Esophagus muscularis mucosa (tissue), 4 donors: ENCODE results near the gene GALNT2.

Source experiments
- EP300 ChIP-seq: sonication (generic); formaldehyde crosslinking; IDR thresholded peaks from one replicate; pipeline ENCODE4 v1.6.1; 2017; ENCODE audit warnings: antibody characterized with exemption
- POLR2A ChIP-seq: fragments of 450-650 bp; IDR thresholded peaks from one replicate; pipeline ENCODE4 v1.6.1; 2017; ENCODE audit warnings: antibody characterized with exemption, moderate library complexity, mild to moderate bottlenecking, low read depth
- POLR2AphosphoS5 ChIP-seq, 2 donors: sonication (generic); formaldehyde crosslinking; IDR thresholded peaks; one replicate each; pipeline ENCODE4 v1.6.1; 2017; ENCODE audit warnings: antibody characterized with exemption in 2 of 2
- TF ChIP-seq, protein P1 (sequence below), 3 experiments: fragments of 200-600 bp in 2 of 3; fragments of 450-650 bp in 1 of 3; sonication (generic) in 2 of 3; IDR thresholded peaks; one replicate each; pipeline ENCODE4 v1.5.1; 2017 to 2019; ENCODE audit warnings: antibody characterized with exemption in 3 of 3, mild to moderate bottlenecking in 2 of 3, moderate library complexity in 1 of 3

DNA sequence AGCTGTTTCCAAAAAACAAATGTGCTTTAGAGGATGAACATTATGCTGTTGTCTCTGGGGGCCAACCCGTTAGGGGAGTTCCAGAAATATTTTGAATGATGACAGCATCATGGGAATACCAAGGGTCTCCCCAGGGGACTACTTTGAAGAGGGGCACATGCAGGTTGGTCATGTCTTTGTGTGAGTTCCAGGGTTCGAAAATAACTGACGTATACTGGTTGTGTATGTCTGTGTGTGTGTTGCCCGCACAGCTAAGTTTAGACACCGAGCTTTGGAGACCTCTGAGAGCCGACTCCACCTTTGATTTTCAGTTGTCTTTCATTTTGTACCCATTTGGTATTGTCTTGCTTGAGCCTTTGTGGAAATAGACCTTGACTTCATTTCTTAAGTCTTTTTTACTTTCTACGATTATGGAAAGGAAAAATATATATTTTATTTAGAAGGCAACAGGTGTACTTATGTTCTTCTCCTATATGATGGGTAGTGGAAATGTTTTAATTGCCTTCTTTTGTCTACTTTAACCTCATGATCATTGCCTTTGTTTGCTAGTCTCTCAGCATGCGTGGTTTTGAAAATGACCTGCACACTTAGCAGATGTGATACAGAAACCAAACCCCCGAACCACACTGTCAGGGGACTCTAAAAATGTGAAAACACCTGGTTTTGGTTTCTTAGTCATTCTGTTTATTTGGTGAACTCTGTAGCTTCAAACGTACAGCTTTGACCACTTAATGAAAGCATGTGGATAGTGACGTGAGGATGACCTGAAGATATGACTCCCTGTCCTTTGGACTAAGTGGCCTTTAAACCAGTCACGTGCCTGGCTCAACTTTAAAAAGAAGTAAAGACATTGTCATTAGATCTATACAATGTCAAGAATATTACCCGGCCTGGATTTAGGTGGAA is 56.5 kb downstream of the GALNT2 start:
- TF ChIP-seq EP300 = no peak
- TF ChIP-seq, protein P1, sequence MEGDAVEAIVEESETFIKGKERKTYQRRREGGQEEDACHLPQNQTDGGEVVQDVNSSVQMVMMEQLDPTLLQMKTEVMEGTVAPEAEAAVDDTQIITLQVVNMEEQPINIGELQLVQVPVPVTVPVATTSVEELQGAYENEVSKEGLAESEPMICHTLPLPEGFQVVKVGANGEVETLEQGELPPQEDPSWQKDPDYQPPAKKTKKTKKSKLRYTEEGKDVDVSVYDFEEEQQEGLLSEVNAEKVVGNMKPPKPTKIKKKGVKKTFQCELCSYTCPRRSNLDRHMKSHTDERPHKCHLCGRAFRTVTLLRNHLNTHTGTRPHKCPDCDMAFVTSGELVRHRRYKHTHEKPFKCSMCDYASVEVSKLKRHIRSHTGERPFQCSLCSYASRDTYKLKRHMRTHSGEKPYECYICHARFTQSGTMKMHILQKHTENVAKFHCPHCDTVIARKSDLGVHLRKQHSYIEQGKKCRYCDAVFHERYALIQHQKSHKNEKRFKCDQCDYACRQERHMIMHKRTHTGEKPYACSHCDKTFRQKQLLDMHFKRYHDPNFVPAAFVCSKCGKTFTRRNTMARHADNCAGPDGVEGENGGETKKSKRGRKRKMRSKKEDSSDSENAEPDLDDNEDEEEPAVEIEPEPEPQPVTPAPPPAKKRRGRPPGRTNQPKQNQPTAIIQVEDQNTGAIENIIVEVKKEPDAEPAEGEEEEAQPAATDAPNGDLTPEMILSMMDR (IDR thresholded peaks at IDR 0.05) = no peak
- TF ChIP-seq POLR2A = no peak
- no peak for TF ChIP-seq POLR2AphosphoS5 (IDR thresholded peaks at IDR 0.05)
